IPS-18c (cell line): ENCODE results near the gene ID4.
"Not testable (repeated sequence)": the region's sequence is repeated elsewhere in the genome, so short reads cannot be mapped to it uniquely, and the experiment has no call there.

Source experiments
- H3K4me3 ChIP-seq: 2 replicates; pipeline ENCODE4 v1.7.0; 2013; ENCODE audit warnings: low read depth, mild to moderate bottlenecking, low read length, moderate library complexity; ENCODE audit not compliant: insufficient read depth
- H3K9me3 ChIP-seq: one replicate; pipeline ENCODE4 v1.6.1; 2013; ENCODE audit warnings: mild to moderate bottlenecking, low read length, moderate library complexity; ENCODE audit not compliant: control insufficient read depth, insufficient read depth

Gene ID4

GRCh38 chr6:19848465-19849029, 11.4 kb downstream of the ID4 start:
- Histone ChIP-seq H3K9me3 (no peaks in the 10 kb centered on the region), H3K4me3 (no peak overlapping the region)

GRCh38 chr6:19849196-19849595, 12.0 kb downstream of the ID4 start:
- no peaks in the 10 kb centered on the region for H3K9me3 ChIP-seq
- H3K4me3 ChIP-seq, result no peak overlapping the region

- Histone ChIP-seq H3K9me3 (no peaks in the 10 kb centered on the region), H3K4me3 (no peak overlapping the region)
Observed at GRCh38 chr6:19849755-19850154, 12.6 kb downstream of the ID4 start.

- Histone ChIP-seq H3K4me3 (no peak overlapping the region), H3K9me3 (no peaks in the 10 kb centered on the region)
Observed at GRCh38 chr6:19851241-19852089, 14.3 kb downstream of the ID4 start.

GRCh38 chr6:19852090-19852457, 14.9 kb downstream of the ID4 start:
- H3K4me3 ChIP-seq, result no peak overlapping the region
- no peaks in the 10 kb centered on the region for H3K9me3 ChIP-seq

- no peak overlapping the region for H3K4me3 ChIP-seq
- H3K9me3 ChIP-seq, result no peaks in the 10 kb centered on the region
Observed at GRCh38 chr6:19852927-19853326, 15.8 kb downstream of the ID4 start.

- not testable (repeated sequence) for H3K4me3 ChIP-seq, H3K9me3 ChIP-seq
Observed at GRCh38 chr6:19854421-19855015, 17.3 kb downstream of the ID4 start.

GRCh38 chr6:19855536-19855935, 18.4 kb downstream of the ID4 start:
- Histone ChIP-seq H3K4me3 (no peak overlapping the region), H3K9me3 (no peaks in the 10 kb centered on the region)

GRCh38 chr6:19857139-19857538, 20.0 kb downstream of the ID4 start:
- no peak overlapping the region for H3K4me3 ChIP-seq
- no peaks in the 10 kb centered on the region for H3K9me3 ChIP-seq

GRCh38 chr6:19857703-19858102, 20.5 kb downstream of the ID4 start:
- Histone ChIP-seq H3K4me3 (no peak overlapping the region), H3K9me3 (no peaks in the 10 kb centered on the region)

- no peak overlapping the region for H3K4me3 ChIP-seq
- H3K9me3 ChIP-seq, result no peaks in the 10 kb centered on the region
Observed at GRCh38 chr6:19860235-19860877, 23.2 kb downstream of the ID4 start.

GRCh38 chr6:19864285-19864684, 27.1 kb downstream of the ID4 start:
- Histone ChIP-seq H3K9me3 (no peaks in the 10 kb centered on the region), H3K4me3 (no peak overlapping the region)

GRCh38 chr6:19865178-19865577, 28.0 kb downstream of the ID4 start:
- H3K9me3 ChIP-seq, result no peaks in the 10 kb centered on the region
- no peak overlapping the region for H3K4me3 ChIP-seq

GRCh38 chr6:19866173-19866984, 29.2 kb downstream of the ID4 start:
- H3K4me3 ChIP-seq, result no peak overlapping the region
- no peaks in the 10 kb centered on the region for H3K9me3 ChIP-seq

- H3K9me3 ChIP-seq, result no peaks in the 10 kb centered on the region
- no peak overlapping the region for H3K4me3 ChIP-seq
Observed at GRCh38 chr6:19866985-19867627, 29.9 kb downstream of the ID4 start.

GRCh38 chr6:19869464-19869863, 32.3 kb downstream of the ID4 start:
- Histone ChIP-seq H3K4me3 (no peak overlapping the region), H3K9me3 (no peaks in the 10 kb centered on the region)

GRCh38 chr6:19870322-19870721, 33.2 kb downstream of the ID4 start:
- Histone ChIP-seq H3K9me3 (no peaks in the 10 kb centered on the region), H3K4me3 (no peak overlapping the region)
